ENCODE results near the gene RNF151.
"Not testable (repeated sequence)": the region's sequence is repeated elsewhere in the genome, so short reads cannot be mapped to it uniquely, and the experiment has no call there.

RNF151 gene

GRCh38 chr16:2007081-2007836, 40.6 kb downstream of the RNF151 start:
- DNase-seq (ENCODE audit: low read depth in 2 of 2), result no peak

GRCh38 chr16:2008009-2008526, 41.4 kb downstream of the RNF151 start:
- no peak for DNase-seq (ENCODE audit: low read depth in 2 of 2)

GRCh38 chr16:2008631-2009163, 42.0 kb downstream of the RNF151 start:
- no peak for DNase-seq (ENCODE audit: low read depth in 2 of 2)

GRCh38 chr16:2009164-2009711, 42.6 kb downstream of the RNF151 start:
- DNase-seq (ENCODE audit: low read depth in 2 of 2), result no peak

GRCh38 chr16:2009791-2010510, 43.3 kb downstream of the RNF151 start, which contains the start of gene ZNF598:
TSS of gene ZNF598 (minus strand) at chr16:2009821.
- DNase-seq (ENCODE audit: low read depth in 2 of 2), result peak; percentile 50 to 78

- not testable (repeated sequence) for DNase-seq (ENCODE audit: low read depth in 2 of 2)
Observed at GRCh38 chr16:2011726-2012125, 45.1 kb downstream of the RNF151 start.

GRCh38 chr16:2013527-2013926, 46.9 kb downstream of the RNF151 start:
- DNase-seq (ENCODE audit: low read depth in 2 of 2), result no peak

GRCh38 chr16:2015117-2015946, 48.7 kb downstream of the RNF151 start:
- no peak for DNase-seq (ENCODE audit: low read depth in 2 of 2)

- DNase-seq (ENCODE audit: low read depth in 2 of 2), result no peak
Observed at GRCh38 chr16:2015947-2016208, 49.2 kb downstream of the RNF151 start.

GRCh38 chr16:2016407-2016922, 49.8 kb downstream of the RNF151 start:
- DNase-seq (ENCODE audit: low read depth in 2 of 2), result no peak

All from stimulated activated CD8-positive, alpha-beta memory T cell treated with anti-CD3 and anti-CD28 coated beads, Interleukin-7, amount 100 ng/mL, for 4 hours (primary cell).